HEK293 (cell line): ENCODE measurements around the gene DYRK4.

Experiments
- CTCF ChIA-PET: fragments of 350-600 bp; formaldehyde crosslinking; extraction: SDS; loops from one replicate; lab custom pipeline; 2021; ENCODE audit warnings: antibody characterized with exemption; lab: Yijun Ruan, JAX
- POLR2A ChIA-PET: fragments of 300-600 bp; formaldehyde crosslinking; extraction: SDS; loops from one replicate; lab custom pipeline; 2020; ENCODE audit warnings: antibody characterized with exemption, inconsistent platforms; lab: Yijun Ruan, JAX
- H3K27ac ChIP-seq: fragments of 200-500 bp; sonication (Bioruptor generic); 2 replicates; pipeline ENCODE4 v1.5.1; 2014; ENCODE audit warnings: low read depth, low read length, control low read depth, inconsistent platforms; ENCODE audit errors: extremely low read depth
- H3K36me3 ChIP-seq, 2 experiments: fragments of 200-500 bp in 1 of 2; sonication (Bioruptor generic) in 1 of 2; 1 replicate in 1 of 2; 2 replicates in 1 of 2; pipeline ENCODE4 v1.5.1; 2014 to 2017; ENCODE audit warnings: inconsistent platforms in 2 of 2, low read length in 2 of 2; ENCODE audit not compliant: control insufficient read depth in 2 of 2, insufficient read depth in 1 of 2
- H3K4me1 ChIP-seq: fragments of 200-500 bp; sonication (Bioruptor generic); 2 replicates; pipeline ENCODE4 v1.5.1; 2014; ENCODE audit warnings: mild to moderate bottlenecking, low read length, inconsistent platforms; ENCODE audit not compliant: control insufficient read depth, insufficient read depth
- H3K4me3 ChIP-seq: 2 replicates; pipeline ENCODE4 v1.5.1; 2011; ENCODE audit warnings: low read depth, mild to moderate bottlenecking, control low read depth, low read length, moderate library complexity
- H3K9me3 ChIP-seq: fragments of 200-500 bp; sonication (Bioruptor generic); 2 replicates; pipeline ENCODE4 v1.5.1; 2014; ENCODE audit warnings: low read depth, low read length, inconsistent platforms; ENCODE audit not compliant: control insufficient read depth, insufficient read depth
- BCL11B ChIP-seq: fragments of 450-650 bp; formaldehyde crosslinking; IDR thresholded peaks from 2 replicates; pipeline ENCODE4 v1.5.1; 2016; ENCODE audit warnings: low read depth, missing biosample characterization, missing genetic modification characterization
- GLIS1 ChIP-seq: fragments of 450-650 bp; formaldehyde crosslinking; IDR thresholded peaks from 2 replicates; pipeline ENCODE4 v1.5.1; 2016; ENCODE audit warnings: missing biosample characterization, missing genetic modification characterization
- HOXC10 ChIP-seq: sonication (generic); formaldehyde crosslinking; IDR thresholded peaks from 2 replicates; pipeline ENCODE4 v1.8.1; 2023; ENCODE audit warnings: mild to moderate bottlenecking, missing genetic modification reagents
- HOXD13 ChIP-seq: sonication (generic); formaldehyde crosslinking; IDR thresholded peaks from 2 replicates; pipeline ENCODE4 v1.8.0; 2022; ENCODE audit warnings: missing genetic modification reagents, borderline replicate concordance
- YY1 ChIP-seq: fragments of 450-650 bp; formaldehyde crosslinking; IDR thresholded peaks from 2 replicates; pipeline ENCODE4 v1.5.1; 2018; ENCODE audit warnings: missing biosample characterization, missing genetic modification characterization
- YY2 ChIP-seq: fragments of 450-650 bp; formaldehyde crosslinking; IDR thresholded peaks from 2 replicates; pipeline ENCODE4 v1.5.1; 2016; ENCODE audit warnings: missing biosample characterization, missing genetic modification characterization
- ZBTB48 ChIP-seq: fragments of 450-650 bp; formaldehyde crosslinking; IDR thresholded peaks from 2 replicates; pipeline ENCODE4 v1.5.1; 2016; ENCODE audit warnings: missing biosample characterization, missing genetic modification characterization
- ZBTB8A ChIP-seq: fragments of 450-650 bp; formaldehyde crosslinking; IDR thresholded peaks from 2 replicates; pipeline ENCODE4 v1.5.1; 2016; ENCODE audit warnings: missing biosample characterization, missing genetic modification characterization
- ZFHX2 ChIP-seq: fragments of 450-650 bp; formaldehyde crosslinking; conservative IDR thresholded peaks from 2 replicates; pipeline ENCODE4 v1.5.1; 2016; ENCODE audit warnings: missing biosample characterization, missing genetic modification characterization
- ZFP37 ChIP-seq: fragments of 450-650 bp; formaldehyde crosslinking; IDR thresholded peaks from 2 replicates; pipeline ENCODE4 v1.5.1; 2016; ENCODE audit warnings: missing biosample characterization, missing genetic modification characterization
- ZFP69B ChIP-seq: fragments of 450-650 bp; formaldehyde crosslinking; IDR thresholded peaks from 2 replicates; pipeline ENCODE4 v1.5.1; 2016; ENCODE audit warnings: missing biosample characterization, missing genetic modification characterization
- ZNF121 ChIP-seq: fragments of 450-650 bp; formaldehyde crosslinking; IDR thresholded peaks from 2 replicates; pipeline ENCODE4 v1.5.1; 2016; ENCODE audit warnings: missing biosample characterization, missing genetic modification characterization
- ZNF174 ChIP-seq: fragments of 450-650 bp; formaldehyde crosslinking; IDR thresholded peaks from 2 replicates; pipeline ENCODE4 v1.5.0; 2017; ENCODE audit warnings: missing biosample characterization, mild to moderate bottlenecking, missing genetic modification characterization
- ZNF274 ChIP-seq, 2 experiments: fragments of 200-500 bp in 1 of 2; fragments of 450-650 bp in 1 of 2; sonication (Bioruptor generic) in 1 of 2; formaldehyde crosslinking in 1 of 2; IDR thresholded peaks; 2 replicates each; pipeline versions ENCODE4 v1.5.1 to v1.6.1; 2014 to 2016; ENCODE audit warnings: borderline replicate concordance in 1 of 2, inconsistent platforms in 1 of 2, low read length in 1 of 2, missing biosample characterization in 1 of 2, missing genetic modification characterization in 1 of 2
- ZNF341 ChIP-seq: fragments of 450-650 bp; formaldehyde crosslinking; IDR thresholded peaks from 2 replicates; pipeline ENCODE4; 2016; ENCODE audit warnings: low read depth, missing biosample characterization, missing genetic modification characterization
- ZNF354C ChIP-seq: fragments of 450-650 bp; formaldehyde crosslinking; IDR thresholded peaks from 2 replicates; pipeline ENCODE4 v1.5.1; 2016; ENCODE audit warnings: missing biosample characterization, missing genetic modification characterization, low read depth, borderline replicate concordance
- ZNF37A ChIP-seq: fragments of 450-650 bp; IDR thresholded peaks from 2 replicates; pipeline ENCODE4 v1.5.1; 2018; ENCODE audit warnings: missing biosample characterization, missing genetic modification characterization
- ZNF544 ChIP-seq: fragments of 450-650 bp; formaldehyde crosslinking; IDR thresholded peaks from 2 replicates; pipeline ENCODE4 v1.5.0; 2017; ENCODE audit warnings: missing biosample characterization, missing genetic modification characterization
- ZNF549 ChIP-seq: fragments of 450-650 bp; IDR thresholded peaks from 2 replicates; pipeline ENCODE4 v1.5.1; 2018; ENCODE audit warnings: missing biosample characterization, missing genetic modification characterization, mild to moderate bottlenecking, inconsistent platforms, moderate library complexity
- ZNF580 ChIP-seq: fragments of 450-650 bp; formaldehyde crosslinking; IDR thresholded peaks from 2 replicates; pipeline ENCODE4 v1.5.1; 2016; ENCODE audit warnings: missing biosample characterization, missing genetic modification characterization
- ZNF600 ChIP-seq: fragments of 450-650 bp; formaldehyde crosslinking; IDR thresholded peaks from 2 replicates; pipeline ENCODE4 v1.5.1; 2016; ENCODE audit warnings: missing biosample characterization, missing genetic modification characterization
- ZNF621 ChIP-seq: fragments of 450-650 bp; formaldehyde crosslinking; IDR thresholded peaks from 2 replicates; pipeline ENCODE4 v1.5.1; 2017; ENCODE audit warnings: missing biosample characterization, missing genetic modification characterization
- ZNF624 ChIP-seq: fragments of 450-650 bp; formaldehyde crosslinking; IDR thresholded peaks from 2 replicates; pipeline ENCODE4 v1.5.1; 2017; ENCODE audit warnings: missing biosample characterization, missing genetic modification characterization
- ZNF626 ChIP-seq: fragments of 450-650 bp; sonication (Bioruptor Pico); formaldehyde crosslinking; IDR thresholded peaks from 2 replicates; pipeline ENCODE4 v1.5.1; 2018; ENCODE audit warnings: missing biosample characterization, missing genetic modification characterization, inconsistent platforms
- ZNF654 ChIP-seq: fragments of 450-650 bp; formaldehyde crosslinking; IDR thresholded peaks from 2 replicates; pipeline ENCODE4 v1.5.1; 2016; ENCODE audit warnings: low read depth, missing biosample characterization, missing genetic modification characterization
- ZNF76 ChIP-seq: fragments of 450-650 bp; formaldehyde crosslinking; IDR thresholded peaks from 2 replicates; pipeline ENCODE4; 2016; ENCODE audit warnings: low read depth, missing biosample characterization, missing genetic modification characterization, borderline replicate concordance
- TF ChIP-seq, protein P1 (sequence below): fragments of 450-650 bp; formaldehyde crosslinking; IDR thresholded peaks from 2 replicates; pipeline ENCODE4 v1.5.1; 2016; ENCODE audit warnings: missing biosample characterization, missing genetic modification characterization
- TF ChIP-seq, protein P2 (sequence below): fragments of 450-650 bp; formaldehyde crosslinking; IDR thresholded peaks from 2 replicates; pipeline ENCODE4 v1.5.1; 2016; ENCODE audit warnings: missing biosample characterization, missing genetic modification characterization

The DYRK4 gene

DNA sequence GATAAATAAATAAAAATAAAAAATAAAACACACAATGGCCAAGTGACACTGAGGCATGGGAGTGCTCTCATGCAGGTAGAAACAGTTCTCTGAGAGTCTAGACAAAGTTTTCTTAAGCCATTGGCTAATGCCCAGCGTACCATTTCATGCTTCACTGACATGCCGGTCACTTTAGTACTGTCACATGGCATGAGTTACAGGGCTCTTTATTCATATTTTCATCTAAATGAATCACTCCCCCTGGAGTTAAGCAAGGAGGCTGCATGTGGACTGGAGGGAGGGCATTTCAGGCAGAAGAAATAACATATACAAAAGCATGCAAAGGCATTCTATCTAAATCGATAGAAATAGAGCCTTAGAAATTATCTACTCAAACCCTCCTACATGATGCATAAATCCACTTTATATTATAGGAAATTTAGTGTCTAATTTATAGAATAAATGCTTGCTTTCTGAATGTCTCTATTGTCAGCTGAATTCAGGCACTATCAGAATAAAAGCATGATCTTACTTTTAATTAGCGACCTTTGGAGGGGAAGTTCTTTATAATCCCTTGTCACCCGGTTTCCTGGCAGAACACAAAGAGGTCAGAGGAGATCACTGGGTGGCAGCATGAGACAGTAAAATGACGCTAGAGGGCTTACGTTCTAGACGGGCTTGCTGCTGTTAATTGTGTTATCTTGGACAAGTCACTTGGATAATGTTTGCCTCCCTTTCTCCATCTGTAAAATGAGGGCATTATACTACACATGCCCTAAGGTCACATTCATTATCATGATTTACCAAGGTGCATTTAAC lies 17.5 kb downstream of the DYRK4 start:
- no peaks in the 10 kb centered on the region for H3K9me3 ChIP-seq
- ChIA-PET CTCF (interaction anchor here (1.0 to 1.9 kb wide), 4 partner anchors 13 to 425 kb away, joined by 3 to 9 read pairs (median 4); no protein-coding TSS in a partner anchor), POLR2A (no interaction called here)
- H3K27ac ChIP-seq = no peak overlapping the region
- H3K36me3 ChIP-seq = no peaks in the 10 kb centered on the region
- no peaks in the 10 kb centered on the region for H3K4me1 ChIP-seq
- H3K4me3 ChIP-seq = no peak overlapping the region
- TF ChIP-seq, protein P1, sequence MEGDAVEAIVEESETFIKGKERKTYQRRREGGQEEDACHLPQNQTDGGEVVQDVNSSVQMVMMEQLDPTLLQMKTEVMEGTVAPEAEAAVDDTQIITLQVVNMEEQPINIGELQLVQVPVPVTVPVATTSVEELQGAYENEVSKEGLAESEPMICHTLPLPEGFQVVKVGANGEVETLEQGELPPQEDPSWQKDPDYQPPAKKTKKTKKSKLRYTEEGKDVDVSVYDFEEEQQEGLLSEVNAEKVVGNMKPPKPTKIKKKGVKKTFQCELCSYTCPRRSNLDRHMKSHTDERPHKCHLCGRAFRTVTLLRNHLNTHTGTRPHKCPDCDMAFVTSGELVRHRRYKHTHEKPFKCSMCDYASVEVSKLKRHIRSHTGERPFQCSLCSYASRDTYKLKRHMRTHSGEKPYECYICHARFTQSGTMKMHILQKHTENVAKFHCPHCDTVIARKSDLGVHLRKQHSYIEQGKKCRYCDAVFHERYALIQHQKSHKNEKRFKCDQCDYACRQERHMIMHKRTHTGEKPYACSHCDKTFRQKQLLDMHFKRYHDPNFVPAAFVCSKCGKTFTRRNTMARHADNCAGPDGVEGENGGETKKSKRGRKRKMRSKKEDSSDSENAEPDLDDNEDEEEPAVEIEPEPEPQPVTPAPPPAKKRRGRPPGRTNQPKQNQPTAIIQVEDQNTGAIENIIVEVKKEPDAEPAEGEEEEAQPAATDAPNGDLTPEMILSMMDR (tag by site-specific recombination) = 0 out of 2 replicates have a peak, but pooled peaks have one; percentile 35
- TF ChIP-seq ZNF544 (tag by site-specific recombination) (no peak), ZNF654 (tag by site-specific recombination) (peak; percentile 10; the same call in 1 of the 2 replicates)
- TF ChIP-seq, all 188 proteins: peak for 2

DNA sequence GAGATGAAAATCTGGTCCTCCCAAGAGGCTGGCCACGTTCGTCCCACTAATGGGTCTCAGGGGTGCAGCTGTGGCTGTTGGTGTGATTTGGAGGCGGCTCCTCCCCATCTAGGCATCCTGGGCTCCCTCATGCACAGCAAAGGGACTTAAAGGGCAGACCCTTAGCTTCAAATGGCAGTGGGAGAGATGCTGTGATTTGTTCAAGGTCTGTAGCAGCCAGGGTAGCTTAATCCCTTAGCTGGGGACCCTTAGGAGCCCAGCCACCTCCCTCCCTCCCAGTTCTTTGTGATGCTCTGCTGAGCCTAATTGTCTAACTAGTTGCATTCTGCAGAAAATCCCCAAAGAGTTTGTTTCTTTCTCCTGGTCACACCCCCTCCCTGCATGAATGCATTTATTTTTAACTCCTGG lies 18.3 kb downstream of the DYRK4 start:
- TF ChIP-seq YY2 (tag by site-specific recombination) (no peak), HOXC10 (no peak), HOXD13 (CRISPR knock-in tag) (no peak), ZNF549 (tag by site-specific recombination) (no peak), ZFP37 (tag by site-specific recombination) (no peak), ZNF354C (tag by site-specific recombination) (no peak), ZFP69B (no peak)
- TF ChIP-seq, protein P2, sequence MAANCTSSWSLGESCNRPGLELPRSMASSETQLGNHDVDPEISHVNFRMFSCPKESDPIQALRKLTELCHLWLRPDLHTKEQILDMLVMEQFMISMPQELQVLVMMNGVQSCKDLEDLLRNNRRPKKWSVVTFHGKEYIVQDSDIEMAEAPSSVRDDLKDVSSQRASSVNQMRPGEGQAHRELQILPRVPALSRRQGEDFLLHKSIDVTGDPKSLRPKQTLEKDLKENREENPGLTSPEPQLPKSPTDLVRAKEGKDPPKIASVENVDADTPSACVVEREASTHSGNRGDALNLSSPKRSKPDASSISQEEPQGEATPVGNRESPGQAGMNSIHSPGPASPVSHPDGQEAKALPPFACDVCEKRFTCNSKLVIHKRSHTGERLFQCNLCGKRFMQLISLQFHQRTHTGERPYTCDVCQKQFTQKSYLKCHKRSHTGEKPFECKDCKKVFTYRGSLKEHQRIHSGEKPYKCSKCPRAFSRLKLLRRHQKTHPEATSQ (tag by site-specific recombination) = no peak
- ChIA-PET CTCF (interaction anchor here (0.5 to 1.9 kb wide), 4 partner anchors 12 to 183 kb away, joined by 3 to 9 read pairs (median 4); no protein-coding TSS in a partner anchor), POLR2A (no interaction called here)
- Histone ChIP-seq H3K27ac (no peak overlapping the region), H3K9me3 (no peaks in the 10 kb centered on the region), H3K4me1 (no peaks in the 10 kb centered on the region), H3K4me3 (no peak overlapping the region), H3K36me3 (no peaks in the 10 kb centered on the region)

GRCh38 chr12:4584281-4584680 lies 22.3 kb downstream of the DYRK4 start:
- POLR2A ChIA-PET = no interaction called here
- H3K4me1 ChIP-seq = no peaks in the 10 kb centered on the region
- H3K27ac ChIP-seq = no peak overlapping the region
- H3K4me3 ChIP-seq = no peak overlapping the region
- no peaks in the 10 kb centered on the region for H3K9me3 ChIP-seq
- CTCF ChIA-PET = no interaction called here
- no peaks in the 10 kb centered on the region for H3K36me3 ChIP-seq
- no peak for TF ChIP-seq ZNF580 (tag by site-specific recombination)
- no peak for TF ChIP-seq ZNF600 (tag by site-specific recombination)
- TF ChIP-seq ZFHX2 (tag by site-specific recombination) = no peak
- no peak for TF ChIP-seq BCL11B (tag by site-specific recombination)
- TF ChIP-seq ZNF274 (IDR thresholded peaks at IDR 0.05; ENCODE audit: low read length) = no peak
- no peak for TF ChIP-seq ZNF274 (tag by site-specific recombination; IDR thresholded peaks at IDR 0.05; ENCODE audit: borderline replicate concordance)
- no peak for TF ChIP-seq ZNF341 (tag by site-specific recombination)
- no peak for TF ChIP-seq ZNF76 (tag by site-specific recombination)
- TF ChIP-seq ZNF174 (tag by site-specific recombination) = no peak
- no peak for TF ChIP-seq ZNF626 (tag by site-specific recombination)
- TF ChIP-seq ZBTB8A (tag by site-specific recombination) = no peak
- TF ChIP-seq, protein P2 (tag by site-specific recombination) = no peak
- no peak for TF ChIP-seq GLIS1 (tag by site-specific recombination)
- no peak for TF ChIP-seq YY1 (tag by site-specific recombination)
- TF ChIP-seq ZNF624 = no peak
- TF ChIP-seq ZNF121 (tag by site-specific recombination) = no peak
- TF ChIP-seq ZNF37A (tag by site-specific recombination) = no peak
- no peak for TF ChIP-seq ZNF621 (tag by site-specific recombination)
- no peak for TF ChIP-seq ZBTB48 (tag by site-specific recombination)
